PC-3 (cell line): ENCODE data around the gene DNAL1. TPM values are rescaled to one million over a fixed set of nuclear protein-coding genes. Genes with fewer than 3 reads are reported as not detected.

Experiments
- ATAC-seq: fragments of 200-7000 bp; cut with Tn5 transposase; 2 replicates; pipeline ENCODE4 v1.9.1; 2020; ENCODE audit warnings: mild to moderate bottlenecking, moderate library complexity
- BruUV-seq: library from RNA; stranded (reverse); fragments of 400-500 nt; replicated peaks from 2 replicates; lab custom pipeline; 2021; lab: Mats Ljungman, UMichigan
- CTCF ChIA-PET: fragments of 300-600 bp; sonication (Branson Sonifier 250); formaldehyde crosslinking; loops from one replicate; lab custom pipeline; 2022; ENCODE audit warnings: antibody characterized with exemption; lab: Charles Lee
- POLR2A ChIA-PET: fragments of 300-600 bp; sonication (Branson Sonifier 250); formaldehyde crosslinking; loops from one replicate; lab custom pipeline; 2022; ENCODE audit warnings: antibody characterized with exemption; ENCODE audit not compliant: unreplicated experiment; lab: Charles Lee
- DNase-seq: peaks from one replicate; pipeline ENCODE4 v3.0.0-alpha.2; 2015
- H2AFZ ChIP-seq: fragments of 300-600 bp; sonication (generic); 2 replicates; pipeline ENCODE4 v1.6.0; 2016; ENCODE audit warnings: antibody characterized with exemption, low read length
- H3F3A ChIP-seq: fragments of 300-600 bp; sonication (generic); one replicate; pipeline ENCODE4 v1.6.0; 2017; ENCODE audit warnings: antibody characterized with exemption, low read length, control low read depth, mild to moderate bottlenecking; ENCODE audit not compliant: unreplicated experiment
- H3K27ac ChIP-seq: fragments of 300-600 bp; sonication (generic); 2 replicates; pipeline ENCODE4 v1.5.1; 2016; ENCODE audit warnings: mild to moderate bottlenecking, low read length
- H3K27me3 ChIP-seq: fragments of 300-600 bp; sonication (generic); 2 replicates; pipeline ENCODE4 v1.6.1; 2016; ENCODE audit warnings: low read length, mixed read lengths
- H3K36me3 ChIP-seq: fragments of 300-600 bp; sonication (generic); 2 replicates; pipeline ENCODE4 v1.6.1; 2016; ENCODE audit warnings: low read depth, mixed run types, low read length, mixed read lengths
- H3K4me1 ChIP-seq: fragments of 300-600 bp; sonication (generic); 2 replicates; pipeline ENCODE4 v1.5.1; 2016; ENCODE audit warnings: low read length; ENCODE audit not compliant: insufficient read depth
- H3K4me2 ChIP-seq: fragments of 300-600 bp; sonication (generic); 2 replicates; pipeline ENCODE4 v1.6.0; 2016; ENCODE audit warnings: low read length
- H3K4me3 ChIP-seq: fragments of 300-600 bp; sonication (generic); 2 replicates; pipeline ENCODE4 v1.5.1; 2016; ENCODE audit warnings: mild to moderate bottlenecking, low read length, mixed read lengths
- H3K79me2 ChIP-seq: fragments of 300-600 bp; sonication (generic); 2 replicates; pipeline ENCODE4 v1.6.1; 2017; ENCODE audit warnings: low read length, mixed read lengths
- H3K9ac ChIP-seq: fragments of 300-600 bp; sonication (generic); 2 replicates; pipeline ENCODE4 v1.6.0; 2016; ENCODE audit warnings: mild to moderate bottlenecking, low read length
- H3K9me2 ChIP-seq: fragments of 300-600 bp; sonication (generic); replicated peaks from 2 replicates; pipeline ENCODE4 v1.6.1; 2016; ENCODE audit warnings: mixed run types, low read length, mixed read lengths
- H3K9me3 ChIP-seq: fragments of 300-600 bp; sonication (generic); 2 replicates; pipeline ENCODE4 v1.6.1; 2016; ENCODE audit warnings: low read length, mixed read lengths
- H4K20me1 ChIP-seq: fragments of 300-600 bp; sonication (generic); 2 replicates; pipeline ENCODE4 v1.6.1; 2016; ENCODE audit warnings: low read length, mixed read lengths
- EZH2 ChIP-seq: fragments of 300-600 bp; sonication (generic); IDR thresholded peaks from one replicate; pipeline ENCODE4 v1.6.1; 2017; ENCODE audit warnings: antibody characterized with exemption, mild to moderate bottlenecking, low read length; ENCODE audit not compliant: unreplicated experiment
- EZH2phosphoT487 ChIP-seq: fragments of 300-600 bp; sonication (generic); IDR thresholded peaks from 2 replicates; pipeline ENCODE4 v1.6.1; 2018; ENCODE audit warnings: mild to moderate bottlenecking, antibody characterized with exemption, low read length, borderline replicate concordance
- intact Hi-C: fragments of 100-400 bp; cut with micrococcal nuclease; formaldehyde crosslinking; loops from 2 replicates; pipeline ENCODE4 v1.9.0; 2023
- total RNA-seq: library from RNA; depleted of rRNA; stranded (reverse); fragments of >200 nt; gene quantifications from 2 replicates; pipeline ENCODE4 v1.2.3, GENCODE V29; 2014
- TF ChIP-seq, protein P1 (sequence below): fragments of 300-600 bp; sonication (generic); conservative IDR thresholded peaks from 2 replicates; pipeline ENCODE4 v1.5.1; 2017; ENCODE audit warnings: antibody characterized with exemption, low read depth, mild to moderate bottlenecking, low read length

The DNAL1 gene
- total RNA-seq, 1 experiment from 2014 or later, result 2.6 TPM

- Histone ChIP-seq H3K9me2 (no peaks in the 10 kb centered on the region), H2AFZ (no peak overlapping the region), H3K79me2 (no peaks in the 10 kb centered on the region), H3K9ac (no peak overlapping the region), H3F3A (no peaks in the 10 kb centered on the region), H3K9me3 (no peaks in the 10 kb centered on the region), H3K27ac (no peak overlapping the region), H3K4me1 (no peaks in the 10 kb centered on the region), H3K36me3 (no peaks in the 10 kb centered on the region), H3K4me2 (no peak overlapping the region), H3K4me3 (no peak overlapping the region), H3K27me3 (no peaks in the 10 kb centered on the region), H4K20me1 (no peaks in the 10 kb centered on the region)
- ChIA-PET POLR2A (no interaction called here), CTCF (no interaction called here)
- no peak for DNase-seq
- ATAC-seq, result no peak
- intact Hi-C loops, result no loop called here
- BruUV-seq, result no TSS peak
- TF ChIP-seq, protein P1, sequence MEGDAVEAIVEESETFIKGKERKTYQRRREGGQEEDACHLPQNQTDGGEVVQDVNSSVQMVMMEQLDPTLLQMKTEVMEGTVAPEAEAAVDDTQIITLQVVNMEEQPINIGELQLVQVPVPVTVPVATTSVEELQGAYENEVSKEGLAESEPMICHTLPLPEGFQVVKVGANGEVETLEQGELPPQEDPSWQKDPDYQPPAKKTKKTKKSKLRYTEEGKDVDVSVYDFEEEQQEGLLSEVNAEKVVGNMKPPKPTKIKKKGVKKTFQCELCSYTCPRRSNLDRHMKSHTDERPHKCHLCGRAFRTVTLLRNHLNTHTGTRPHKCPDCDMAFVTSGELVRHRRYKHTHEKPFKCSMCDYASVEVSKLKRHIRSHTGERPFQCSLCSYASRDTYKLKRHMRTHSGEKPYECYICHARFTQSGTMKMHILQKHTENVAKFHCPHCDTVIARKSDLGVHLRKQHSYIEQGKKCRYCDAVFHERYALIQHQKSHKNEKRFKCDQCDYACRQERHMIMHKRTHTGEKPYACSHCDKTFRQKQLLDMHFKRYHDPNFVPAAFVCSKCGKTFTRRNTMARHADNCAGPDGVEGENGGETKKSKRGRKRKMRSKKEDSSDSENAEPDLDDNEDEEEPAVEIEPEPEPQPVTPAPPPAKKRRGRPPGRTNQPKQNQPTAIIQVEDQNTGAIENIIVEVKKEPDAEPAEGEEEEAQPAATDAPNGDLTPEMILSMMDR, result no peak
- TF ChIP-seq EZH2phosphoT487, result no peak
- no peak for TF ChIP-seq EZH2
Measured at GRCh38 chr14:73620268-73620667, 24.5 kb upstream of the DNAL1 start.

DNA sequence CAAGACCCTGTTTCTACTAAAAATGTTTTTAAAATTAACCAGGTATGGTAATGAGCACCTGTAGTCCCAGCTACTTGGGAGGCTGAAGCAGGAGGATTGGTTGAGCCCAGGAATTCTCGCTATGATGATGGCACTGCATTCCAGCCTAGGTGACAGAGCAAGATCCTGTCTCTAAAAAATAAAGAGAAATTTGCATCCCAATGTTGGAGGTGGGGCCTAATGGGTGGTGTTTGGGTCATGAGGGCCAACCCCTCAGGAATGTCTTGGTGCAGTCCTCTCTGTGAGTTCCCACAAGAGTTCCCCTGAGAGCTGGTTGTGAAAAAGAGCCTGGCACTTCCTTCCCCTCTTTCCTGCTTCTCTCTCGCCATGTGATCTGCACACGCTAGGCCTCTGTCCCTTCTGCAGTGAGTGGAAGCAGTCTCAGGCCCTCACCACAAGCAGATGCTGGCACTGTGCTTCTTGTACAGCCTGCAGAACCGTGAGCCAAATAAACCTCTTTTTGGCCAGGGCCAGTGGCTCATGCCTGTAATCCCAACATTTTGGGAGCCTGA is 21.2 kb upstream of the DNAL1 start:
- H3K4me1 ChIP-seq, result no peaks in the 10 kb centered on the region
- no peaks in the 10 kb centered on the region for H3K36me3 ChIP-seq
- H3K9me2 ChIP-seq, result no peaks in the 10 kb centered on the region
- ATAC-seq (no peak), DNase-seq (no peak)
- no peaks in the 10 kb centered on the region for H3K9me3 ChIP-seq
- H3K79me2 ChIP-seq, result no peaks in the 10 kb centered on the region
- POLR2A ChIA-PET, result no interaction called here
- no peak for TF ChIP-seq EZH2
- TF ChIP-seq, protein P1, result no peak
- TF ChIP-seq EZH2phosphoT487, result no peak
- H2AFZ ChIP-seq, result no peak overlapping the region
- BruUV-seq, result no TSS peak
- H3K4me3 ChIP-seq, result no peak overlapping the region
- no peak overlapping the region for H3K27ac ChIP-seq
- intact Hi-C loops, result no loop called here
- H3K4me2 ChIP-seq, result no peak overlapping the region
- H3K27me3 ChIP-seq, result no peaks in the 10 kb centered on the region
- CTCF ChIA-PET, result no interaction called here
- no peak overlapping the region for H3K9ac ChIP-seq
- H4K20me1 ChIP-seq, result no peaks in the 10 kb centered on the region
- no peaks in the 10 kb centered on the region for H3F3A ChIP-seq

DNA sequence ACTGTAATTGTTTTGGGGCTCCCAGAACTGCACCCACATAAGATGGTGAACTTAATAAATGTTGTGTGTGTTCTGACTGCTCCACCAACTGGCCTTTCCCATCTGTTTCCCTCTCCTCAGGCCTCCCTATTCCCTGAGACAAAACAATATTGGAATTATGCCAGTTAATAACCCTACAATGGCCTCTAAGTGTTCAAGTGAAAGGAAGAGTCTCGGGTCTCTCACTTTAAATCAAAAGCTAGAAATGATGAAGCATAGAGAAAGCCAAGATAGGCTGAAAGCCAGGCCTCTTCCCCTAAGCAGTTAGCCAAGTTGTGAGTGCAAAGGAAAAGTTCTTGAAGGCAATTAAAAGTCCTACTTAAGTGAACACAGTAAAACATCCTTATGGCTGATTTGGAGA is 19.1 kb upstream of the DNAL1 start:
- Histone ChIP-seq H3K4me2 (no peak overlapping the region), H3K4me3 (no peak overlapping the region), H3K9me3 (no peaks in the 10 kb centered on the region), H3K9me2 (no peaks in the 10 kb centered on the region), H2AFZ (no peak overlapping the region), H3K9ac (no peak overlapping the region), H3K27me3 (no peaks in the 10 kb centered on the region), H3F3A (no peaks in the 10 kb centered on the region), H3K27ac (no peak overlapping the region), H3K36me3 (no peaks in the 10 kb centered on the region), H4K20me1 (no peaks in the 10 kb centered on the region), H3K79me2 (no peaks in the 10 kb centered on the region), H3K4me1 (no peaks in the 10 kb centered on the region)
- DNase-seq (no peak), ATAC-seq (no peak)
- TF ChIP-seq EZH2 (no peak), EZH2phosphoT487 (no peak)
- TF ChIP-seq, protein P1, result no peak
- POLR2A ChIA-PET, result interaction anchor here (0.6 kb wide), 1 partner anchor 11 kb away, joined by 4 read pairs; no protein-coding TSS in a partner anchor
- no TSS peak for BruUV-seq
- intact Hi-C loops, result no loop called here
- CTCF ChIA-PET, result no interaction called here
